IPS-18c (cell line): ENCODE measurements around the gene EDARADD.

ENCODE experiments used
- H3K4me3 ChIP-seq: 2 replicates; pipeline ENCODE4 v1.7.0; 2013; ENCODE audit warnings: low read depth, mild to moderate bottlenecking, low read length, moderate library complexity; ENCODE audit not compliant: insufficient read depth
- H3K9me3 ChIP-seq: one replicate; pipeline ENCODE4 v1.6.1; 2013; ENCODE audit warnings: mild to moderate bottlenecking, low read length, moderate library complexity; ENCODE audit not compliant: control insufficient read depth, insufficient read depth

Gene EDARADD

DNA sequence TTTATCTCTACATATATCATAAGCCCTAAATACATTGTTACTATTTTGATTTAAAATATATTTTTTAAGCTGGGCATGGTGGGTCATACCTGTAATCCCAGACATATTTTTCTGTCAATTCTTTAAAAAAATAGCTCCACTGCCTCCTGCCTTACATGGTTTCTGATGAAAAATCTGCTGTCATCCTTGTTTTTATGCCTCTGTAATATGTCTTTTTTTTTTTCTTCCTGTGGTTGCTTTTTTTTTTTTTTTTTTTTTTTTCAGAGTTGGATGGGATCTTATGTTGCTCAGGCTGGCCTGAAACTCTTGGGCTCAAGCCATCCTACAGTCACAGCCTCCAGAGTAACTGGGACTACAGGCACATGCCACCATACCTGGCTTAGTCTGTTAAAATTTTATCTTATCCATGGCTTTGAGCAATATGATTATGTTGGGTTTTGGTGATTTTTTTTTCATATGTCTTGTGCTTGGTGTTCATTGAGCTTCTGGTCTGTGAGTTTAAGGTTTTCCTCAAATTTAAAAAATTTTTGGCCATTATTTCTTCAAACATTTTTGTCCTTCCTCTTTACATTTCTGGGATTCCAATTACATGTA, 12.4 kb upstream of the EDARADD start:
- Histone ChIP-seq H3K9me3 (peaks cover 3% of the 10 kb centered on the region), H3K4me3 (no peak overlapping the region)

DNA sequence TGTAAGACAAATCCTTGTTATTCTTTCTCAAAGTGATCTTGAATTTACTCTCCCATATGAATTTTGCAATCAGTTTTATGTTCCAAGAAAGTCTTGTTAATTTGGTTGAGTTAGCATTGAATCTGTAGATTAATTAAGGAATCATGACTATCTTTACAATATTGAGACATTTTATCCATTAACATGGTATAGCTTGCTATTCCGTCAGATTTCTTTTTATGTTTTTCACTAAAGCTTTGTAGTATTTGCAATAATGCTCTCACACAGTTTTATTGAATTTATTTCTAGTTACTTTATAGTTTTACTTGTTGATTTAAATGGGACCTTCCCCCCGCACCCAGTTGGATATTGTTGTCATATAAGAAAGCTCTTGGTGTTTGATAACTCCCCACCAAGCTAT, 5.8 kb upstream of the EDARADD start:
- H3K4me3 ChIP-seq: no peak overlapping the region
- no peaks in the 10 kb centered on the region for H3K9me3 ChIP-seq

DNA sequence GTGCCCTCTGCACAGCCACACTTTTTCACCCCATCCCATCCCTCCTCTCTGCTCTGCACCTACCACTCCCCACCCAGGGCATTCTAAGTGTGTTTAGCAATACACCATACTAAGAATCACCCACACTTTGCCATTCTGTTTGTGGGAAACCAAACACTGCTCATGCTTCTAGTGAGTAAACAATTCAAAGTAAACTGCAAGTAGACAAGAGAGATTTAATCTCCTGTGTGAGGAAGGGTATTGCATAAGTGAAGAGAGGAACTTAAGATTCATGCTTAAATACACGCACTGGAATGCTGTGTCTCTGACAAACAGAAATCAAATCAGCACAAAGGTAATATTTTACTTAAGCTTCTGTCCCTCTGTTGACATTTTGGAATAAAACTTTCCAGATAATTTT, 4.8 kb upstream of the EDARADD start:
- Histone ChIP-seq H3K4me3 (no peak overlapping the region), H3K9me3 (no peaks in the 10 kb centered on the region)

DNA sequence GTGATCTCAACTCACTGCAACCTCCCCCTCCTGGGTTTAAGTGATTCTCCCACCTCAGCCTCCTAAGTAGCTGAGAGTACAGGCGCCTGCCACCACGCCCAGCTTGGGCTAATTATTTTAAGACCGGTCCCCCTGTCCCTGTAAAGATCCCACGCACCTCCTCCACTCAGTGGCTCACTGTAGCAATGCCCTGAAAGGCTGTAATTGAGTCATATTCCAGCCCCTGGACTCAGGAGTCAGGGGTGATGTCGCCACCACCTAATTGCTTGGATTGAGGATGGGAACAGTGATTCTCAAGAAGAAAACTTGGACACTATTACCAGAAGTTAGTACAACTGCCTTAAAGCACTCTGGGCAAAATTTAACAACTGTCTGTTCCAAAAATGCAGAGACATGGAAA, 3.1 kb upstream of the EDARADD start:
- Histone ChIP-seq H3K9me3 (peaks cover 2% of the 10 kb centered on the region), H3K4me3 (no peak overlapping the region)

DNA sequence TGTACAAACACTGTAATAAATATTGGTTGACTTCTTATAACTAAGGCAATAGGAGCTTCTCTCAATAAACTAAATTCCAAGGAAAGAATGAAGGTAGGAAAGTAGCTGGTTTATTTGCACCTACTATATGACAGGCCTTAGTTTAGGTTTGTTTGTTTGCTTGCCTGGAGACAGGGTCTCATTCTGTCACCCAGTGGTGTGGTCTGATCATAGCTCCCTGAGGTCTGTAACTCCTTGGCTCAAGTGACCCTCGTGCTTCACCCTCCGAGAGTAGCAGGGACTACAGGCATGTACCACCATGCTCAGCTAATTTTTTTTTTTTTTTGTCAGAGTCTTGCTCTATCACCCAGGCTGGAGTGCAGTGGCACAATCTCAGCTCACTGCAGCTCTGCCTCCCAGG, 1.9 kb upstream of the EDARADD start:
- peaks cover 2% of the 10 kb centered on the region for H3K9me3 ChIP-seq

DNA sequence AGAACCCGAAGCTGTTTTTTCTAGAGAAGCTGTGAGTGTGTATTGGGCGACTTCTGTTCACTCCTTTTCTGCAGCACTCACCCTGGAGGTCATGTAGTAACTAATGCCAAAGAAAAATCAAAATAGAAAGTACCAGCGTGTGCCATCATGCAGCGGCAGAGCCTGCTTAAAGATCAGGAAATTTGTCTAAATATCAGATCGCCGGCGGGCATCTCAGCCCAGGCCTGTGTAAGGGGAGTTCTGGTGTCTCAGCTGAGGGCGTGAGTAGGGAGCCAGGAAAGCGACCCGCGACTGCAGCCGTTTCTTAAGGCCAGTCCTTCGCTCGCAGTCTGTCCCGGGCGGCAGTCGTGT, 768 bp downstream of the EDARADD start:
- Histone ChIP-seq H3K4me3 (peak overlapping the region; percentile 77), H3K9me3 (peaks cover 2% of the 10 kb centered on the region)

More for the DNA sequence above, 1.9 kb upstream of the EDARADD start:
- no peak overlapping the region for H3K4me3 ChIP-seq

DNA sequence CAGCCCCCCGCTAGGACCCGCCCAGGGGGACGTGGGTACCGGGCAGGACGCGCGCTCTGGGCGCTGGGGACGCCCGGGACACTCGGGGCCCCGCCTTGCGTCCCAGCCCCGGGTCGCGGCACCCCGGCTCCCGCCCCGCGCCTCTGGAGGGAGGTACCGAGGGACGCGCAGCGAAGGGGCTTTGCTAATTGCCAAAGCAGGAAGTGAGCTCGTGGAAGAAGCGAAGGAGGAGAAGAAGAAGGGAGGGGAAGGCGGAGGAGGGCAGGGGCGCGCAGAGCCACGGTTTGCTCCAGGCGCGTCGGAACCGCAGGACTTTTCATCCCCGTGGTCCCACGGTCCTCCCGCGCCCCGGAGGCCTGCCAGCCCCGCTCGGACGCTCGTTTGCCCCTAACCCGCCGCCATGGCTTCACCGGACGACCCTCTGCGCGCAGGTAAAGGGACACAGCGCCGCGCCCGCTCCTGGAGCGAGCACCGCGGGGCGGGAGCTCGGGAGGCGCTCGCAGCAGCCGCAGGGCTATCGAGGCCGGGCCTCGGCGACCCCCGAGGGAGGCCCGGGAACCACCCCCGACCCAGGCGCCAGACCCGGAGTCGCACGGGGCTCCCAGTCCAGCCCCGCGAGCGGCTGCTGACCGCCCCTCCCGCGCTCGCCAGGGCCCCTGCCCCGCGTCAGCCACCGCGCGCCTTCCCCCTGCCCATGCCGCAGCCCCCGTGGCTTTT, 1.3 kb downstream of the EDARADD start:
- Histone ChIP-seq H3K9me3 (peaks cover 2% of the 10 kb centered on the region), H3K4me3 (peak overlapping the region; percentile 77)

DNA sequence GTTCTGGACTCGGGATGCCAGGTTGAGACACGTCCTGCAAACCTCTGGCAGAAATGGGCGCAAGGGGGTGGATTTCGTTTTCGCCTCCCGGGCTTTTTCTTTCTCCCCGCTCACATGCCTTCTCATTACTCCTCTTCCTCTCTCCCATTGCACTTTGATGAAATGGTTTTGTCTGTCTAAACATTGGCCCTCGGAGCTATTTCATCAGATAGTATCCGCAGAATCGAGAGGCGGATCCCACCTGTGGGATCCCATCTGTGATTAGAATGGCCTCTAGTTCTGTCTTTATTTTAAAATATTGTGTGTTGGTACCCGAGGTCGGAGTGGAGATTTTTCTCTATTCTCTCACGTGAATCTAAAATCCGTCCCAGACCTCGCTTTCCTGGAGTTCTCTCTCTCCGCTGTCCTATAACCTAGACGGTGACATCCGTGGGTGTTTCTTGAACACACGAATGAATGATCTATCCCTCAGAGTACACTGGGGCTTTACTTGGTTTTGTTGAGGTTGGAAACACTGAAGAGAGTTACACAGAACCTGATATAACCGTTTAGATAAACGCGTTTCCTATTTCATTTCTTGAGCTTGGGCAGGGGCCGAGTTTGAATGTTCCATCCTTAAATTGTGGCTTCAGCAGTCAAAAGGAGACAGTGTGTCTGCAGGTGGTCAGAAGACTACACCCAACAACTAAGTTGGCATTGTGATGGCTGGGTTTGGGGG, 2.0 kb downstream of the EDARADD start:
- Histone ChIP-seq H3K9me3 (peaks cover 2% of the 10 kb centered on the region), H3K4me3 (peak overlapping the region; percentile 77)

DNA sequence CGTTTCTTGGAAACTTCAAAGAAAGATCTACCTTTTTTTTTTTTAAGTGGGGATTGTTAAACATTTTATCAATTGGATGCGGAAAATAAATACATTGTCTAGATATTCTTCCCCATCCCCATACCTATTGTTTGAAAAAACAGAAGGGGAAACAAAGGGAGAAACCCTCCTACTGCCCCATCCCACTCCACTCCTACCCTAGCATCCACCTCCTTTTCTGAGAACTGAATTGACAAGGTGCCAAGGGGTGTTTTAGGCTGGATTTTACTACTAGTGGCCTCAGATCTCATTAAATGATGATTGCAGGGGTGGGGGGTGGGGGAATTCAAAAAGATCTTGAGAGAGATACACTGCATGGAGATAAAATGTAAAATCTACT, 2.6 kb downstream of the EDARADD start:
- Histone ChIP-seq H3K4me3 (no peak overlapping the region), H3K9me3 (peaks cover 2% of the 10 kb centered on the region)

DNA sequence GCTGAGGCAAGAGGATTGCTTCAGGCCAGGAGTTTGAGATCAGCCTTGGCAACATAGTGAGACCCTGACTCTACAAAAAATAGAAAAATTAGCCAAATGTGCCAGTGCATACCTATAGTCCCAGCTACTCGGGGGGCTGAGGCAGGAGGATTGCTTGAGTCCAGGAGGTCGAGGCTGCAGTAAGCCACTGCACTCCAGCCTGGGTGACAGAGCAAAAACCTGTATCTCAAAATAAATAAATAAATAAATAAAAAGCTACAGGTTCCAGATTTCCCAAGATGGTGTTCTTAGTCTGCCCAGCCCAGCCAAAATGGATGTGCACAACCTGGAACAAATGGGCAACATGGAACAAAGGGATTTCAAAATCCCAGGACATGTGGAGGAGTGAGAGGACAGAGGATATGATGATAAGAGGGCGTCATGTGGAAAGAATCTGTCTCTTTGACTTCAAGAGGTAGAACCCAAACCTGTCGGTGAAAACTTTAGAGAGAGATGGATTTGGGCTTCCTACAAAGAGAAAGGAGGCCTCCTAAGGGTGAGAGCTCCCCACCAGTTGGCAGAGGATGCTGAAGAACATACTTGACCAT, 3.2 kb downstream of the EDARADD start:
- Histone ChIP-seq H3K4me3 (no peak overlapping the region), H3K9me3 (peaks cover 2% of the 10 kb centered on the region)

DNA sequence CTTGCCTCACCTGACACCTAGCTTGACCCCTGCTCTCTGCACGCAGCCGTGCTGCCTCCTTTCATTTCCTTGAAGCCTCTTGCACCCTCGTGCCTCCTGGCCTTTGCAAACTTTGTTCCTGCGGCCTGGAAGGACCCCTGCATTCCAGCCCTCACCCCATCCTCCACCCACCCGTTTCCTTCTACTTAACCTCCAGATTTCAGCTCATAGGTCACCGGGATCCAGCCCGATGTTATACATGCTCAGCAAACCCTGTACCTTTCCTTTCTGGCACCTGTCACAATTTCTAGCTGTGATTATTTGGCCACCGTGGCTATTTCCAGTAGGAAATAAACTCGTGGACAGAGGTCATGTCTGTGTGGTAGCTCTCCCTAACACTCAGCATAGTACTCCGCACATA, 4.5 kb downstream of the EDARADD start:
- peaks cover 2% of the 10 kb centered on the region for H3K9me3 ChIP-seq
- no peak overlapping the region for H3K4me3 ChIP-seq

DNA sequence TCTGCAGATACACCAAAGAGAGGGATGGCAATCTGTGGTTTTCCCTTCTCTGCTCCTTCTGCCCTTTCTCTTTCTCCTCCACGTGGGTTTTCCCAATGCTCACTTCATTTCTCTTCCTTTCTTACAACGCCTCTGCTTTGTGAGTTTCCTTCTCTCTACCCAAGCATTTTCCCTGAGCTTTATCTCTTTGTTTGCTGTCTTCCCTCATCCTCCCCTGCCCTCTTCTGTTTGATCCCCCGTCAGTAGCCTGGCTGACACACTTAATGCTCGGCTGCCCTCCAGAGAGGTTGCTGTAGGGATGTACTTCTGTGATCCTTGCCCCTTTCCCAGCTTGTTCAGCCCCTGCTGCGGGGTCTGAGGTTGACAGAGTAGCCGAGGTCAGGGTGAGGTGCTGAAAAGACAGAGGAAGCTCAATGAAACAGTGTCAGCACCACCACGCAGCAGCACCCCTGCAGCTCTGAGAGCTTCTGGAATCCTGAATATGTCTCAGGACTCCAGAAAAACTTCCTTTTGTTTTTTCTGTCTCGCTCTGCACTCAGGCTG, 6.0 kb downstream of the EDARADD start:
- H3K9me3 ChIP-seq: peaks cover 2% of the 10 kb centered on the region
- H3K4me3 ChIP-seq: no peak overlapping the region

DNA sequence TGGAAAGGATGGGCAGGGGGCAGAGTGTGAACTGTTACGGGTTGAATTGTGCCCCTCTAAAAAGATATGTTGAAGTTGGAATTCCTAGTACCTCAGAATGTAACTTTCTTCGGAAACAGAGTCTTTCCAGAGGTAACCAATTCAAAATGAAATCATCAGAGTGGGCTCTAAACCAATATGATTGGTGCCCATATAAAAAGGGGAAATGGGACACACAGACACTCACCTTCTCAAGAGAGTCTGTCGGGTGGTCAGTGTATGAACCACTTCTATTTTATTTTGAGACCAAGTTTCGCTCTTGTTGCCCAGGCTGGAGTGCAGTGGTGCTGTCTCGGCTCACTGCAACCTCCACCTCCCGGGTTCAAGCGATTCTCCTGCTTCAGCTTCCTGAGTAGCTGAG, 7.6 kb downstream of the EDARADD start:
- no peak overlapping the region for H3K4me3 ChIP-seq
- H3K9me3 ChIP-seq: no peaks in the 10 kb centered on the region

DNA sequence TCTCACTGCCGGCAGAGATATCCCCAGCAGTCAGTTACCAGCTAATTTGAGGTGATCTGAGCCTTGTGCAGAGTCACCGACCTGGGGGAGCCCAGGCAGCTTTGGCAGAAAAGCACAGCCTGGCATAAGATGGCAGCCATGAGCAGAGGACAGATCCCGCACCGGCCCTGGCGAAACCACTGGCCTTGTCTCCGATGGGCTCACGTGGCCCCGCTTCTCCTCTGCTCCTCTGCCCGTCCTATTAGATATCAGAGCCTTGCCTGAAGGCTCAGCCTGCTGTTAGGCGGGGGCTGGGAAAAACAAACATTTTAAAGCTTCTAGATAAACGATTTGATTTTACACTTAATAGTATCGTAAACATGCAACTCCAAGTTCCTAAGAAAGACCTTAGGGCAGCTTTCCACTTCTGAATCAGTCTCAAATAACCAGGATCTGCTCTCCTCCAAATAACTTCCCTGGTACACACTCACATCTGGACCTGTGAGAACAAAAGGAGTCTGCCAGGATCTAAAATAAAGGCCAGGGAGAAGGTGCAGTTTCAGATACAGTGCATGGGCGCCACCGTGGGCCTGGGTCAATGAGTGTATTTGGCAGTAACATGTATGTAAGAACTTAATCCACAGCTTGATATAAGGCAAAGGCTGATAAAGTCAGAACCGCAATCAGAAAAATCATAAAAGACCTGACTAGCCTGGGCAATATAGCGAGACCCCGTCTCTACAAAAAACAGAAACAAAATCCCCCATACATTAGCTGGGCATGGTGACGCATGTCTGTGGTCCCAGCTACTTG, 10.0 kb downstream of the EDARADD start:
- no peak overlapping the region for H3K4me3 ChIP-seq
- no peaks in the 10 kb centered on the region for H3K9me3 ChIP-seq

DNA sequence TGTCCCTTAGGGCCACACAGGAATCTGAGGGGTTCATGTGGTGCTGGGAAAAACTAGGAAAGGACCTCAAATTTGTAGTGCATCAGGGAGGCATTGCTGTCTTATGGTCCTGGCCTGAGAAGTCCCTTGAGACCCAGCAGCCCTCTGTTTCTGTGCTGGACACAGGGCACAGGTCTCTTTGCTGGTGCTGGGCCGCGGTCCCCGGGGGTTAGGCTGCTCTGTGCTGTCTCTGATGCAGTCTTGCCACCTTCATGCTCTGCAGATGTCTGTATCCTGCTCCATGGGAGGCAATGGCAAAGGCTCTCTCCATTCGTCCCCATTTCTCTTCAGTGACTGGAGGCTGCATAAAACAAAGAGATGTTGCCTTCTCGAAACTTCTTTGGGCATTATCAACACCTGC, 13.0 kb downstream of the EDARADD start:
- no peak overlapping the region for H3K4me3 ChIP-seq
- no peaks in the 10 kb centered on the region for H3K9me3 ChIP-seq

DNA sequence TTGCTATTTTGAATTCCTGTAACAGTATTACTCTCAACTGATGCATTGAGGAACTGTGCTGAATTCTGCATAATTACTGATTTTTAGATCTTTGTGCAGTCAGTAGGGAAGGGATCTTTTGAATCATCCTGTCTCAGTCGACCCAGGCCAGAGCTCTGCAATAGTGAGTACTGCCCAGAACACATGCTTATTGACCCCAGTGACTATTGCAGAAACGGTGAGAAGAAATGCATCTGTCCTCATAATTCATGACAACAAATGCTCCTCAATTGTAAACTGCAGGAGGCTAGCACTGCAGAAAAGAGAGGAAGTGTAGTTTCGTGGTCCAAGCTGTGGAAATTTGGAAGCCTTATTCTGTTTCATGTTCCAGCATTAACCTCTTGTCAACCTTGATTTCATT, 19.6 kb downstream of the EDARADD start:
- Histone ChIP-seq H3K9me3 (no peaks in the 10 kb centered on the region), H3K4me3 (no peak overlapping the region)

DNA sequence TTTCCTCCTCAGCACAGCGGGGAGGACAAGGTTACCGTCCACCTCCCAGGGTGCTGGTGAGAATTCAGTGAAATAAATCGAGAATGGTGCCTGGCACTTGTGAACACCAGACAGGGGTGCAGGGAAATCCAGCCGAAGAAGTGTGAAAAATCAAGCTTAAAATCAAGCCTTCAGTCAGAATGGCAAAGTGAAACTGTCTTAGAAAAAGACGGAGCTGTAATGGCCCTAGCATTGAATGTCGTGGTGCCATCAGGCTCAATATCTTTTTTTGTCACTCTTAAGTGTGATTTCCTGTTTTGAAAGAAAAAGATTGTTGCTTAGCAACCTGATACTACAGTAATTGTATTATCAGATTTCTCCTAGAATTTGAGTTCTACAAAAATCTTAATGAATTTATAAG, 22.1 kb downstream of the EDARADD start:
- Histone ChIP-seq H3K4me3 (no peak overlapping the region), H3K9me3 (no peaks in the 10 kb centered on the region)
